Dermis microvascular lymphatic vessel endothelial cell (primary cell): ENCODE results near the gene KCNK3. TPM values are rescaled to one million over a fixed set of nuclear protein-coding genes. Genes with fewer than 3 reads are reported as not detected.

Experiments
- DNase-seq, 2 donors: peaks; one replicate each; pipeline versions ENCODE4 v3.0.0 to v3.0.0-alpha.2; 2010; ENCODE audit warnings: low read depth in 2 of 2
- total RNA-seq: library from RNA; depleted of rRNA; stranded (reverse); fragments of >200 nt; gene quantifications from 2 replicates; pipeline ENCODE4 v1.2.1, GENCODE V29; 2014

KCNK3 gene
- total RNA-seq, 1 donor from 2014 or later, result not detected

GRCh38 chr2:26711457-26712161 lies 19.1 kb downstream of the KCNK3 start:
- DNase-seq, result no peak

GRCh38 chr2:26712486-26713465 lies 20.3 kb downstream of the KCNK3 start:
- no peak for DNase-seq

GRCh38 chr2:26715528-26716270 lies 23.2 kb downstream of the KCNK3 start:
- DNase-seq, result no peak

- no peak for DNase-seq
Measured at GRCh38 chr2:26716340-26716739, 23.8 kb downstream of the KCNK3 start.

GRCh38 chr2:26716769-26717168 lies 24.2 kb downstream of the KCNK3 start:
- DNase-seq, result no peak

- DNase-seq, result no peak
Measured at GRCh38 chr2:26717362-26717761, 24.8 kb downstream of the KCNK3 start.

GRCh38 chr2:26718949-26719686 lies 26.6 kb downstream of the KCNK3 start:
- no peak for DNase-seq

- peak; percentile 67 to 72 for DNase-seq
Measured at GRCh38 chr2:26720322-26721114, 28.0 kb downstream of the KCNK3 start.

GRCh38 chr2:26721115-26722032 lies 28.9 kb downstream of the KCNK3 start:
- DNase-seq, result no peak

GRCh38 chr2:26722328-26722727 lies 29.8 kb downstream of the KCNK3 start:
- no peak for DNase-seq

- no peak for DNase-seq
Measured at GRCh38 chr2:26722911-26723310, 30.4 kb downstream of the KCNK3 start.

GRCh38 chr2:26723475-26723874 lies 31.0 kb downstream of the KCNK3 start:
- no peak for DNase-seq

- DNase-seq, result no peak
Measured at GRCh38 chr2:26723991-26724750, 31.6 kb downstream of the KCNK3 start.

GRCh38 chr2:26724784-26725520 lies 32.4 kb downstream of the KCNK3 start:
- DNase-seq, result no peak

GRCh38 chr2:26725521-26725820 lies 32.9 kb downstream of the KCNK3 start:
- DNase-seq, result no peak

GRCh38 chr2:26726228-26726627 lies 33.7 kb downstream of the KCNK3 start:
- DNase-seq, result no peak

GRCh38 chr2:26727641-26728561 lies 35.4 kb downstream of the KCNK3 start:
- peak in 1 of 2 donors; percentile 25 for DNase-seq
